ENCODE results near the gene CDIP1.

Gene CDIP1

DNA sequence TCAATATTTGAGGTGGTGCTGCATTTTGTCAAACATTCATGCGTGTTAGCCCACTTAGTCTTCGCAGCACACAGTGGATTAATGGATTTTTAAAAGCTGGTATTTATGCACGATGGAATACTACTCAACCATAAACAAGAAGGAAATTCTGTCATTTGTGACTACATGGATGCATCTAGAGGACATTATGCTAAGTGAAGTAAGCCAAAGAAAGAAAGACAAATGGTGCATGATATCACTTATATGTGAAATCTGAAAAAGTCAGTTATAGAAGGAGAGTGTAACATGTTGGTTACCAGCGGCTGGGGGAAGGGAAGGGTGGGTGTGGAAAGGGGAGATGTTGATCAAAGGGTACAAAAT, 39.4 kb downstream of the CDIP1 start:
- no peak overlapping the region for H3K27ac ChIP-seq
- TF ChIP-seq, protein P1, sequence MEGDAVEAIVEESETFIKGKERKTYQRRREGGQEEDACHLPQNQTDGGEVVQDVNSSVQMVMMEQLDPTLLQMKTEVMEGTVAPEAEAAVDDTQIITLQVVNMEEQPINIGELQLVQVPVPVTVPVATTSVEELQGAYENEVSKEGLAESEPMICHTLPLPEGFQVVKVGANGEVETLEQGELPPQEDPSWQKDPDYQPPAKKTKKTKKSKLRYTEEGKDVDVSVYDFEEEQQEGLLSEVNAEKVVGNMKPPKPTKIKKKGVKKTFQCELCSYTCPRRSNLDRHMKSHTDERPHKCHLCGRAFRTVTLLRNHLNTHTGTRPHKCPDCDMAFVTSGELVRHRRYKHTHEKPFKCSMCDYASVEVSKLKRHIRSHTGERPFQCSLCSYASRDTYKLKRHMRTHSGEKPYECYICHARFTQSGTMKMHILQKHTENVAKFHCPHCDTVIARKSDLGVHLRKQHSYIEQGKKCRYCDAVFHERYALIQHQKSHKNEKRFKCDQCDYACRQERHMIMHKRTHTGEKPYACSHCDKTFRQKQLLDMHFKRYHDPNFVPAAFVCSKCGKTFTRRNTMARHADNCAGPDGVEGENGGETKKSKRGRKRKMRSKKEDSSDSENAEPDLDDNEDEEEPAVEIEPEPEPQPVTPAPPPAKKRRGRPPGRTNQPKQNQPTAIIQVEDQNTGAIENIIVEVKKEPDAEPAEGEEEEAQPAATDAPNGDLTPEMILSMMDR (conservative IDR thresholded peaks at IDR 0.05; ENCODE audit: low read depth, low read length), result no peak
- H4K20me1 ChIP-seq (ENCODE audit: insufficient read depth), result no peaks in the 10 kb centered on the region
- H3K79me2 ChIP-seq (ENCODE audit: insufficient read depth, low read depth), result no peaks in the 10 kb centered on the region
- no peak overlapping the region for H3K4me3 ChIP-seq (IDR thresholded peaks at IDR 0.05; ENCODE audit: insufficient read depth, low read depth, low read length)
- no peak overlapping the region for H2AFZ ChIP-seq (ENCODE audit: low read depth)
- H3K27me3 ChIP-seq (ENCODE audit: insufficient read depth, low read depth), result no peaks in the 10 kb centered on the region
- no peaks in the 10 kb centered on the region for H3K36me3 ChIP-seq (ENCODE audit: insufficient read depth)
- no peak overlapping the region for H3K9ac ChIP-seq
- no peak overlapping the region for H3K4me2 ChIP-seq
- H3K4me1 ChIP-seq (ENCODE audit: low read depth, poor library complexity, severe bottlenecking), result no peaks in the 10 kb centered on the region

DNA sequence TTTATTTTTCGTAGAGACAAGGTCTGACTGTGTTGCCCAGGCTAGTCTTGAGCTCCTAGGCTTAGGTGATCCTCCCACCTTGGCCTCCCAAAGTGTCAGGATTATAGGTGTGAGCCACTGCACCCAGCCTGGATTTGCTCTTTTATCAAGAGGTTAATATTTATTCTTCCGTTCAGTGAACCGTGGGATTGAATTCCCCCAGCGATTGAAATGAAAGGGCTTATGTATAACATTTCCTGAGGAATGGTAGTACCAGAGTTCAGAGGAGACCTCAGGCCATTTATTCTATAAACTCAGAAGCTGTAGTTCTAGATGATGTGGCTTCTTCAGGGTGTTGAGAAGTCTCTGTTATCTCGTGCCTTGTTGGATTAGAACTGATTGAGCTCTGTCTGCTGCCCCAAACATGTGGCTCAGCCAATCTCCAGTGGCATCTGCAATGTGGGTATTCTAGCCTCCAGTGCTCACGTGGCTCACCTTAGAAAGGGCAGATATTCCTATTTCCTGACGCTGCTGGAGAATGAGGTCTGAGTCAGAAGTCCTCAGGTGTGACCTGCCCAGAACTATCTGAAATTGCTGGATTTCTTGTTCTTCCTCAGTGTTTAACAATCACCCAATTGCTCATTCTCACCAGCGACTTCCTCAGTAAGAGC, 39.9 kb downstream of the CDIP1 start:
- Histone ChIP-seq H3K4me3 (IDR thresholded peaks at IDR 0.05; ENCODE audit: insufficient read depth, low read depth, low read length) (no peak overlapping the region), H3K36me3 (ENCODE audit: insufficient read depth) (no peaks in the 10 kb centered on the region), H3K4me1 (ENCODE audit: low read depth, poor library complexity, severe bottlenecking) (no peaks in the 10 kb centered on the region), H4K20me1 (ENCODE audit: insufficient read depth) (no peaks in the 10 kb centered on the region), H3K27ac (no peak overlapping the region), H3K79me2 (ENCODE audit: insufficient read depth, low read depth) (no peaks in the 10 kb centered on the region), H2AFZ (ENCODE audit: low read depth) (no peak overlapping the region), H3K4me2 (no peak overlapping the region), H3K9ac (no peak overlapping the region), H3K27me3 (ENCODE audit: insufficient read depth, low read depth) (no peaks in the 10 kb centered on the region)
- TF ChIP-seq, protein P1 (conservative IDR thresholded peaks at IDR 0.05; ENCODE audit: low read depth, low read length), result no peak

DNA sequence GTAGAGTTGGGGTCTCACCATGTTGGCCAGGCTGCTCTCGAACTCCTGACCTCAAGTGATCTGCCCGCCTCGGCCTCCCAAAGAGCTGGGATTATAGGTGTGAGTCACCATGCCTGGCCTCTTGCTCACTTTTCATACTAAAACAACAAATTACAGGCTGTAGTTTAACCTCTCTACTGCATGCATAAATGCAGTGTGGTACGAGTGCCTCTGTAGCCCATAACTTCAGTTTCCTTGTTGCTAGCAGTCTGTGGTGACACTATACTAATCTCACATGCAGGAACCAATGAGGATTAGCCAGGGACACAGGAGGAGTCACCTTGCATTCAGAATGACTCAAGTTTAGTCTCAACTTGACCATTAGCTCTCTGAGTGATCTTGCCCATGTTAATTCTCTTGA, 42.3 kb downstream of the CDIP1 start:
- no peak overlapping the region for H2AFZ ChIP-seq (ENCODE audit: low read depth)
- no peaks in the 10 kb centered on the region for H4K20me1 ChIP-seq (ENCODE audit: insufficient read depth)
- H3K9ac ChIP-seq, result no peak overlapping the region
- no peaks in the 10 kb centered on the region for H3K4me1 ChIP-seq (ENCODE audit: low read depth, poor library complexity, severe bottlenecking)
- no peak overlapping the region for H3K4me2 ChIP-seq
- no peaks in the 10 kb centered on the region for H3K36me3 ChIP-seq (ENCODE audit: insufficient read depth)
- no peak overlapping the region for H3K4me3 ChIP-seq (IDR thresholded peaks at IDR 0.05; ENCODE audit: insufficient read depth, low read depth, low read length)
- H3K27me3 ChIP-seq (ENCODE audit: insufficient read depth, low read depth), result no peaks in the 10 kb centered on the region
- H3K27ac ChIP-seq, result no peak overlapping the region
- TF ChIP-seq, protein P1 (conservative IDR thresholded peaks at IDR 0.05; ENCODE audit: low read depth, low read length), result no peak
- H3K79me2 ChIP-seq (ENCODE audit: insufficient read depth, low read depth), result no peaks in the 10 kb centered on the region

DNA sequence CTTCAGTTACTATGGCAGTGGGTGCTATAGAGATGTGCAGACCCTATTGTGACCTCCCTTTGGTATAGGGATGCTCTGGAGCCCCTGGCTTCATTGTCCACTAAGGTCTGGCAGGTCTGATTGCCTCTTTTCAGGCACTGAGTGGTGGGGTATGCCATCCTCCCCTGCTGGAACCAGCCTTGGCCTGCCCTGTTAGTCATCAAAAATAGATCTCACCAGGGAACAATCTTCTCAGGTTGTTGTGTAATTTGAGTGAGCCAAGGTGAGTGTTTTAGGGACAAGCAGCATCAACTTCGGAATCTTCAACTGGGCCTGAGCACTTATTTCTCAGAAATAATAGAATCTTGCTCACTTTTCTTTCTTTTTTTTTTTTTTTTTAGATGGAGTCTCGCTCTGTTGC, 42.8 kb downstream of the CDIP1 start:
- no peaks in the 10 kb centered on the region for H3K79me2 ChIP-seq (ENCODE audit: insufficient read depth, low read depth)
- no peak overlapping the region for H3K9ac ChIP-seq
- no peaks in the 10 kb centered on the region for H3K4me1 ChIP-seq (ENCODE audit: low read depth, poor library complexity, severe bottlenecking)
- H3K4me3 ChIP-seq (IDR thresholded peaks at IDR 0.05; ENCODE audit: insufficient read depth, low read depth, low read length), result no peak overlapping the region
- no peaks in the 10 kb centered on the region for H3K27me3 ChIP-seq (ENCODE audit: insufficient read depth, low read depth)
- no peaks in the 10 kb centered on the region for H4K20me1 ChIP-seq (ENCODE audit: insufficient read depth)
- TF ChIP-seq, protein P1 (conservative IDR thresholded peaks at IDR 0.05; ENCODE audit: low read depth, low read length), result no peak
- H3K4me2 ChIP-seq, result no peak overlapping the region
- no peaks in the 10 kb centered on the region for H3K36me3 ChIP-seq (ENCODE audit: insufficient read depth)
- no peak overlapping the region for H2AFZ ChIP-seq (ENCODE audit: low read depth)
- no peak overlapping the region for H3K27ac ChIP-seq

Data from KMS-11 (cell line).